NCI-H2196 (cell line): ENCODE measurements around the gene ITGAL.

Source experiments
- DNase-seq: peaks from one replicate; lab custom pipeline; 2025; ENCODE audit not compliant: unreplicated experiment; lab: John Stamatoyannopoulos, UW

The ITGAL gene

GRCh38 chr16:30541502-30542329 is 69.2 kb downstream of the ITGAL start:
- DNase-seq = no peak

- no peak for DNase-seq
Observed at GRCh38 chr16:30543067-30543466, 70.5 kb downstream of the ITGAL start.

- DNase-seq = no peak
Observed at GRCh38 chr16:30546115-30546514, 73.6 kb downstream of the ITGAL start.

- no peak for DNase-seq
Observed at GRCh38 chr16:30548416-30549253, 76.1 kb downstream of the ITGAL start.

- peak; percentile 21 for DNase-seq
Observed at GRCh38 chr16:30551781-30552180, 79.2 kb downstream of the ITGAL start.

- DNase-seq = no peak
Observed at GRCh38 chr16:30552956-30553355, 80.4 kb downstream of the ITGAL start.

GRCh38 chr16:30553393-30553899 is 80.9 kb downstream of the ITGAL start:
- DNase-seq = no peak

- no peak for DNase-seq
Observed at GRCh38 chr16:30554557-30555314, 82.2 kb downstream of the ITGAL start.

GRCh38 chr16:30555315-30556124 is 83.0 kb downstream of the ITGAL start:
- no peak for DNase-seq

GRCh38 chr16:30556125-30556473 is 83.6 kb downstream of the ITGAL start:
- no peak for DNase-seq

- DNase-seq = no peak
Observed at GRCh38 chr16:30557707-30557956, 85.1 kb downstream of the ITGAL start.

- peak; percentile 99 for DNase-seq
Observed at GRCh38 chr16:30557957-30558788, 85.6 kb downstream of the ITGAL start, which contains the start of gene ZNF764. Gene ZNF764, minus strand, starts transcription at chr16:30558374. Its CDS starts 192 bp downstream, at chr16:30558182.

- no peak for DNase-seq
Observed at GRCh38 chr16:30558789-30559377, 86.3 kb downstream of the ITGAL start.

- no peak for DNase-seq
Observed at GRCh38 chr16:30559690-30560089, 87.1 kb downstream of the ITGAL start.

- no peak for DNase-seq
Observed at GRCh38 chr16:30561089-30561816, 88.7 kb downstream of the ITGAL start.

GRCh38 chr16:30562021-30562420 is 89.5 kb downstream of the ITGAL start:
- no peak for DNase-seq

GRCh38 chr16:30565526-30565925 is 93.0 kb downstream of the ITGAL start:
- no peak for DNase-seq

GRCh38 chr16:30565984-30566383 is 93.4 kb downstream of the ITGAL start:
- no peak for DNase-seq

- no peak for DNase-seq
Observed at GRCh38 chr16:30566531-30566930, 94.0 kb downstream of the ITGAL start.
